ENCODE data around the gene HDAC1. TPM values are rescaled to one million over a fixed set of nuclear protein-coding genes. Genes with fewer than 3 reads are reported as not detected.

HDAC1 gene
- total and polyA plus RNA-seq, 2 of the 8 experiments (the other 6 are each of a cell fraction or from before 2014, with no cell fraction given), result 111 to 125 TPM

DNA sequence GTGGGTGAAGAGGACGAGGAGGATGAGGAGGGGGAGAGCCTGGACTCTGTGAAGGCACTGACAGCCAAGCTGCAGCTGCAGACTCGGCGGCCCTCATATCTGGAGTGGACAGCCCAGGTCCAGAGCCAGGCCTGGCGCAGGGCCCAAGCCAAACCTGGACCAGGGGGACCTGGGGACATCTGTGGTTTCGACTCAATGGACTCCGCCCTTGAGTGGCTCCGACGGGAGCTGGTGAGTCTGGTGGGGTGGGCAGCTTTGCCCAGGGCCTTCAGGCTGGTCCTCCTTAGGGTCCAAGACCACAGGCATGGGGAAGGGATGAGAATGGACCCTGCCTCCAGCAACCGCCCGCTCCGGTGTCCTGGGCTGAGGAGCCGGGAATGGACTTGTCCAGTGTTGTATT is 44.4 kb upstream of the HDAC1 start (continued):
- TF ChIP-seq SAP30 (IDR thresholded peaks at IDR 0.05; ENCODE audit: insufficient read depth, insufficient replicate concordance, low read length), result no peak
- TF ChIP-seq BACH1 (IDR thresholded peaks at IDR 0.05; ENCODE audit: low read length), result no peak
- TF ChIP-seq EGR1 (IDR thresholded peaks at IDR 0.05; ENCODE audit: borderline replicate concordance, low read depth, low read length), result no peak
- TF ChIP-seq TEAD4 (IDR thresholded peaks at IDR 0.05; ENCODE audit: low read depth, low read length), result no peak
- TF ChIP-seq ATF3 (IDR thresholded peaks at IDR 0.05; ENCODE audit: insufficient read depth, low read depth, low read length), result no peak
